RPMI7951 (cell line): ENCODE data around the gene PPP2R3A. TPM values are rescaled to one million over a fixed set of nuclear protein-coding genes. Genes with fewer than 3 reads are reported as not detected.
A peak's percentile ranks its signal among the peaks of the same experiment; 100 is the strongest.
"Not testable (repeated sequence)": the region's sequence is repeated elsewhere in the genome, so short reads cannot be mapped to it uniquely, and the experiment has no call there.

ENCODE experiments used
- DNase-seq: peaks from one replicate; pipeline ENCODE4 v3.0.0-alpha.2; 2012; ENCODE audit warnings: low read depth
- total RNA-seq: library from RNA; depleted of rRNA; stranded (reverse); fragments of >200 nt; shearing (Covaris generic); gene quantifications from 2 replicates; pipeline ENCODE4 v1.2.3, GENCODE V29; 2014; rRNA removed

The PPP2R3A gene
- 14.7 and 15.1 TPM in 2 replicates for total RNA-seq

- DNase-seq, result peak; percentile 84
Observed at GRCh38 chr3:135965506-135966270, at the start of gene PPP2R3A. Gene PPP2R3A (plus strand): TSS chr3:135965728. CDS start chr3:136001499, 35,771 bp downstream.

GRCh38 chr3:135916310-135916709 is 49.2 kb upstream of the PPP2R3A start:
- no peak for DNase-seq

- no peak for DNase-seq
Observed at GRCh38 chr3:135917076-135917475, 48.5 kb upstream of the PPP2R3A start.

- DNase-seq, result no peak
Observed at GRCh38 chr3:135917927-135918597, 47.5 kb upstream of the PPP2R3A start.

- peak; percentile 53 for DNase-seq
Observed at GRCh38 chr3:135918600-135918999, 46.9 kb upstream of the PPP2R3A start.

GRCh38 chr3:135920275-135920674 is 45.3 kb upstream of the PPP2R3A start:
- DNase-seq, result no peak

GRCh38 chr3:135922903-135923250 is 42.7 kb upstream of the PPP2R3A start:
- DNase-seq, result no peak

GRCh38 chr3:135924506-135924905 is 41.0 kb upstream of the PPP2R3A start:
- no peak for DNase-seq

GRCh38 chr3:135926664-135927063 is 38.9 kb upstream of the PPP2R3A start:
- DNase-seq, result no peak

- DNase-seq, result peak; percentile 98
Observed at GRCh38 chr3:135927155-135927554, 38.4 kb upstream of the PPP2R3A start.

- DNase-seq, result peak; percentile 90
Observed at GRCh38 chr3:135929670-135930069, 35.9 kb upstream of the PPP2R3A start.

- peak; percentile 16 for DNase-seq
Observed at GRCh38 chr3:135930255-135930654, 35.3 kb upstream of the PPP2R3A start.

- peak; percentile 66 for DNase-seq
Observed at GRCh38 chr3:135935171-135935570, 30.4 kb upstream of the PPP2R3A start.

GRCh38 chr3:135937766-135938165 is 27.8 kb upstream of the PPP2R3A start:
- not testable (repeated sequence) for DNase-seq

- peak; percentile 44 for DNase-seq
Observed at GRCh38 chr3:135944831-135945230, 20.7 kb upstream of the PPP2R3A start.

GRCh38 chr3:135950941-135951340 is 14.6 kb upstream of the PPP2R3A start:
- DNase-seq, result no peak

GRCh38 chr3:135964160-135964955 is 1.2 kb upstream of the PPP2R3A start:
- DNase-seq, result no peak

- DNase-seq, result no peak
Observed at GRCh38 chr3:135965129-135965505, 411 bp upstream of the PPP2R3A start.

GRCh38 chr3:135966271-135966961 is 888 bp downstream of the PPP2R3A start:
- DNase-seq, result no peak

GRCh38 chr3:135966962-135967274 is 1.4 kb downstream of the PPP2R3A start:
- DNase-seq, result no peak

GRCh38 chr3:135967867-135968266 is 2.3 kb downstream of the PPP2R3A start:
- no peak for DNase-seq

- DNase-seq, result peak; percentile 53
Observed at GRCh38 chr3:135970506-135971116, 5.1 kb downstream of the PPP2R3A start.
